Stimulated activated CD4-positive, alpha-beta T cell treated with anti-CD3 and anti-CD28 coated beads, Interleukin-12 subunit alpha, Interleukin-12 subunit beta, amount 100 ng/mL, for 24 hours (primary cell): ENCODE results near the gene LRRC45.

Source experiments
- DNase-seq, 2 experiments: peaks; one replicate each; pipeline ENCODE4 v3.0.0-alpha.2; 2020; ENCODE audit warnings: low read depth in 2 of 2

LRRC45 gene

GRCh38 chr17:82007228-82007494 lies 15.9 kb upstream of the LRRC45 start:
- no peak for DNase-seq

DNA sequence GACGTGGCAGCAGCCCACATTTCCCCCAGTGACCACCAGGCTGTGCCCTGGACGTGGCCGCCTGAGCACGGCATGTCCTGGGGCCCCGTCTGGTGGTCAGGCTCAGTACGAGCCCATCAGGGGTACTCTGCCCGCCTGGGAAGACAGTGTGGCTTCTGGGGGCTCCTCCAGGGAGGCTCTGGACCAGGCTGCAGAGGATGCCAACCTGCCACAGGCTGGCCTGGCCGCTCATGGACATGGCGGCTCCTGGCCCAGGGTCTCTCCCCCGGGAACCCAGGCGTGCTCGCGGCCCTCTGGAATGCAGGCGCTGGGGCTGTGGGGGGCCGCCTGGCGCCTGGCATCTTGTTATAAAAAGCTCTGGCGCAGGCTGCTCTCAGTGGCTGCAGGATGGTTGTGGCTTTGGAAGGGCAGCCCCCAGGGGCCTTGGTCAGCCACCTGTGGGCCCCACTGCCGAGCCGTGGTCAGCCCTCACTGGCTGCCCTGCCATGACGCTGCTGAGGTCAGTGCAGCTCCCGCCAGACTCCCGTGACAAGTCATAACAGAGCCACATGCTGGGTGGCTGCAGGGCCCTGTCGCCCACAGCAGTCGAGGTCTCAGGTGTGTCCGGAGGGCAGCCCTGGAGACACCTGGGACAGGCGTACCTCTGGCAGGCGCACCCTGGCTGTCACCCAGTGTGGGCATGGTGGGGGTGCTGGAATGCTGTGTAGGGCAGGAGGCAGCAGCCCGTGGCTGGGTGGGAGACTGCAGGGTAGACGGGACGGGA lies 15.4 kb upstream of the LRRC45 start:
- no peak for DNase-seq

- no peak for DNase-seq
Observed at GRCh38 chr17:82008258-82008940, 14.7 kb upstream of the LRRC45 start.

GRCh38 chr17:82008941-82009405 lies 14.1 kb upstream of the LRRC45 start:
- DNase-seq, result no peak

GRCh38 chr17:82009413-82009812 lies 13.7 kb upstream of the LRRC45 start:
- DNase-seq, result no peak

GRCh38 chr17:82010575-82011525 lies 12.3 kb upstream of the LRRC45 start:
- no peak for DNase-seq

DNA sequence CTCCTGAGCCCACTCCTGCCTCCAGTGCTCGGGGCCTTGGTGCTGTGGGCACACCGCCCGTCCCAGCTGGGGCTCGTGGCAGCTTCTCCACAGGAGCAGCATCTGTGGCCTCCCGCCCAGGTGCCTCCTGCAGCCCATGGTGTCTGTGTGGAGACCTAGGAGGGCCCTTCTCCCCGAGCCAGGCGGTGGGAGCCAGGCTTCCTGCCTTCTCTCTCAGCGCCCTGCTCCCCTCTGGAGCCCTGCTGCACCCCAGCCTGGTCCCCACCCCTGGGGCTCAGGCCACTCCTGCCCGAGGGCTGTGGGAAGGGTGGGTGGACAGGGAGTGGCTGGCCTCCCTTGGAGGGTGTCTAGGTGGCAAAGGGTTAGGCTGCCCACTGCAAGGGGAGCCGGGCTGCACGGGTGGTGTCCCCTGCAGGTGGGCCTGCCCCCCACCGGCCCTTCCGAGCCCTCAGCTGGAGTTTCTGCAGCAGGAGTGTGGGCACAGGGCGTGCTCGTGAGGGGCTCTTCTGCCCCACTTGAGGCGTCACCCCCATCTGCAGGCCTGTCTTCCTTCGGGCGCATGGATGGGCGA lies 11.4 kb upstream of the LRRC45 start:
- DNase-seq, result no peak

DNA sequence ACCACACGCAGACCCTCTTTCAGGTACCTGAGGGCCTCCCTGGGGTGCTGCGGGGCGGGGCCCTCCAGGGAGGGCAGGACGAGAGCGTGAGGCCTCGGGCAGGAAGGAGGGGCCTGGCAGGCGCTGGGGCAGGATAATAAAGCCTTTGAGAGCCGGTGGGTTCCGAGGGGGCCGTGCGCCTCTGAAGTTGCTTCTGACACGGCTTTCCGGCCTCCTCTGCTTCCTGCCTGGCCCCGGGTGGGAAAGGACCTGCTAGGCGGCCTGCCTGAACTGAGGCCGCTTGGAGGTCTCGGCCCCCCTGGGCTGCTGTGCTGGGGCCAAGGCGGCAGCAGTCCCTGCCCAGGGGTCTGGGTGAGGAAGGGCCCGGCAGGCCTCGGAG lies 10.9 kb upstream of the LRRC45 start:
- no peak for DNase-seq

GRCh38 chr17:82012640-82013295 lies 10.3 kb upstream of the LRRC45 start:
- no peak for DNase-seq

DNA sequence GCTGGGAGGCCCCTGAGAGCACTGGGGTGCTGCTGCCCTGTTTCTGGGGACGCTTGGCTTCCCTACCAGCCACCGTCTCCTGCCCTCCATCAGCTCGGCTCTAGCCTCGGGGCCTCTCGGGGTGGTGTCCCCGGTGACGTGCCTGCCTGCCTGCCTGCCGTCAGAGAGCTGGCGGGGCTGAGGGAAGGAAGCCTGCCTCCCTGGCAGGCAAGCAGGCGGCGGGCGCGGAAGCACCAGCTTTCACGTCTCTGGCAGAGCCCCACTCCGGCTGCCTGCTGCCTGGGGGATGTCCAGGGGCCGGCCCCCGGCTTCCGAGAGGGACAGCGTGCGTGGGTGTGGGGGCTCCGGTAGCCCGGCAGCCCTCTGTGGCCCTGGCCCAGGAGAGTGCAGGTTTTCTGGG lies 9.8 kb upstream of the LRRC45 start:
- DNase-seq, result no peak

- DNase-seq, result no peak
Observed at GRCh38 chr17:82013772-82014321, 9.3 kb upstream of the LRRC45 start.

DNA sequence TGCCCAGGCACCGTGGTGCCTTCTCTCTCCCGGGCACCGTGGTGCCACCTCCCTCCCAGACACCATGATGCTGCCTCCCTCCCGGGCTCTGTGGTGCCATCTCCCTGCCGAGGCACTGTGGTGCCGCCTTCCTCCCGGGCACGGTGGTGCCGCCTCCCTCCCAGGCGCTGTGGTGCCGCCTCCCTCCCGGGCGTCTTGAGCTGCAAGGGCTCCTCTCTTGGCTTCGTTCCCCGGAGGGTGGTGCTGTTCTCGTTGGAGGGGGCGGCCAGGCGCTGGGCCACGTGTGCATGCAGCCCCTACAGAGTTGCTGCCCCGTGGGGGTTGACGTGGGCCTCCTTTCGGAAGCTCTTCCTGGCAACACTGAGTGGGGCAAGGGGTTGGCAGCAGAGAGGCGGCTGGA lies 8.7 kb upstream of the LRRC45 start:
- DNase-seq, result no peak

- DNase-seq, result no peak
Observed at GRCh38 chr17:82014971-82015310, 8.2 kb upstream of the LRRC45 start.

- DNase-seq, result no peak
Observed at GRCh38 chr17:82015311-82015971, 7.7 kb upstream of the LRRC45 start.

GRCh38 chr17:82016061-82016874 lies 6.8 kb upstream of the LRRC45 start:
- no peak for DNase-seq

GRCh38 chr17:82016875-82017459 lies 6.1 kb upstream of the LRRC45 start:
- no peak for DNase-seq

GRCh38 chr17:82017612-82018151 lies 5.4 kb upstream of the LRRC45 start:
- no peak for DNase-seq

GRCh38 chr17:82018152-82018988 lies 4.7 kb upstream of the LRRC45 start:
- DNase-seq, result no peak
